A673 (cell line): ENCODE data around the gene ZBTB12.

Experiments used
- CTCF ChIP-seq: fragments of 300-800, 200-600 bp; sonication (generic); conservative IDR thresholded peaks from 2 replicates; pipeline ENCODE4 v1.5.1; 2017; ENCODE audit warnings: low read depth, mild to moderate bottlenecking, antibody characterized with exemption, low read length, moderate library complexity, mixed read lengths
- EZH2 ChIP-seq: fragments of 200-600 bp; sonication (generic); IDR thresholded peaks from 2 replicates; pipeline ENCODE4 v1.6.1; 2017; ENCODE audit warnings: borderline replicate concordance, low read depth, mild to moderate bottlenecking, mixed read lengths, antibody characterized with exemption, low read length; ENCODE audit not compliant: poor library complexity, severe bottlenecking

GRCh38 chr6:31879901-31880300, 22.0 kb downstream of the ZBTB12 start:
- TF ChIP-seq CTCF, result no peak
- no peak for TF ChIP-seq EZH2
